ENCODE data around the gene HSD17B8.

Gene HSD17B8

GRCh38 chr6:33211666-33212422, 7.4 kb downstream of the HSD17B8 start:
- TF ChIP-seq FOXP2 (optimal IDR thresholded peaks at IDR 0.05; ENCODE audit: borderline replicate concordance, extremely low read depth, extremely low read length, insufficient read depth) = no peak

GRCh38 chr6:33212857-33213165, 8.4 kb downstream of the HSD17B8 start:
- TF ChIP-seq POLR2AphosphoS5 (IDR thresholded peaks at IDR 0.05; ENCODE audit: low read depth, low read length) (no peak), FOXP2 (optimal IDR thresholded peaks at IDR 0.05; ENCODE audit: borderline replicate concordance, extremely low read depth, extremely low read length, insufficient read depth) (no peak), TAF1 (IDR thresholded peaks at IDR 0.05; ENCODE audit: borderline replicate concordance, insufficient read depth, low read length) (no peak)

GRCh38 chr6:33213166-33213988, 8.9 kb downstream of the HSD17B8 start:
- TF ChIP-seq POLR2AphosphoS5 (IDR thresholded peaks at IDR 0.05; ENCODE audit: low read depth, low read length) = peak; percentile 43; the same call in 1 of the 2 replicates
- TF ChIP-seq FOXP2 (optimal IDR thresholded peaks at IDR 0.05; ENCODE audit: borderline replicate concordance, extremely low read depth, extremely low read length, insufficient read depth) = no peak
- no peak for TF ChIP-seq TAF1 (IDR thresholded peaks at IDR 0.05; ENCODE audit: borderline replicate concordance, insufficient read depth, low read length)

GRCh38 chr6:33213989-33214335, 9.5 kb downstream of the HSD17B8 start:
- no peak for TF ChIP-seq SIN3A (IDR thresholded peaks at IDR 0.05; ENCODE audit: borderline replicate concordance, insufficient read depth, low read length)
- TF ChIP-seq TAF1 (IDR thresholded peaks at IDR 0.05; ENCODE audit: borderline replicate concordance, insufficient read depth, low read length) = no peak
- TF ChIP-seq REST (IDR thresholded peaks at IDR 0.05; ENCODE audit: insufficient read depth in 1 of 2, low read depth in 2 of 2, low read length in 2 of 2) = no peak
- TF ChIP-seq FOXP2 (optimal IDR thresholded peaks at IDR 0.05; ENCODE audit: borderline replicate concordance, extremely low read depth, extremely low read length, insufficient read depth) = no peak
- no peak for TF ChIP-seq POLR2AphosphoS5 (IDR thresholded peaks at IDR 0.05; ENCODE audit: low read depth, low read length)

GRCh38 chr6:33215271-33216116, 11.0 kb downstream of the HSD17B8 start:
- TF ChIP-seq POLR2AphosphoS5 (IDR thresholded peaks at IDR 0.05; ENCODE audit: low read depth, low read length) (no peak), FOXP2 (optimal IDR thresholded peaks at IDR 0.05; ENCODE audit: borderline replicate concordance, extremely low read depth, extremely low read length, insufficient read depth) (no peak), REST (IDR thresholded peaks at IDR 0.05; ENCODE audit: insufficient read depth in 1 of 2, low read depth in 2 of 2, low read length in 2 of 2) (no peak), SIN3A (IDR thresholded peaks at IDR 0.05; ENCODE audit: borderline replicate concordance, insufficient read depth, low read length) (no peak)

- TF ChIP-seq TAF1 (IDR thresholded peaks at IDR 0.05; ENCODE audit: borderline replicate concordance, insufficient read depth, low read length) (no peak), SIN3A (IDR thresholded peaks at IDR 0.05; ENCODE audit: borderline replicate concordance, insufficient read depth, low read length) (no peak), FOXP2 (optimal IDR thresholded peaks at IDR 0.05; ENCODE audit: borderline replicate concordance, extremely low read depth, extremely low read length, insufficient read depth) (no peak)
Measured at GRCh38 chr6:33216117-33216649, 11.7 kb downstream of the HSD17B8 start.

GRCh38 chr6:33217246-33217645, 12.8 kb downstream of the HSD17B8 start:
- TF ChIP-seq REST (IDR thresholded peaks at IDR 0.05; ENCODE audit: insufficient read depth in 1 of 2, low read depth in 2 of 2, low read length in 2 of 2) (no peak), POLR2AphosphoS5 (IDR thresholded peaks at IDR 0.05; ENCODE audit: low read depth, low read length) (no peak), SIN3A (IDR thresholded peaks at IDR 0.05; ENCODE audit: borderline replicate concordance, insufficient read depth, low read length) (no peak), FOXP2 (optimal IDR thresholded peaks at IDR 0.05; ENCODE audit: borderline replicate concordance, extremely low read depth, extremely low read length, insufficient read depth) (no peak), TAF1 (IDR thresholded peaks at IDR 0.05; ENCODE audit: borderline replicate concordance, insufficient read depth, low read length) (no peak)
